Measurements from ENCODE around the gene INPP5E.
A peak's percentile ranks its signal among the peaks of the same experiment; 100 is the strongest.
"Not testable (repeated sequence)": the region's sequence is repeated elsewhere in the genome, so short reads cannot be mapped to it uniquely, and the experiment has no call there.

The INPP5E gene

DNA sequence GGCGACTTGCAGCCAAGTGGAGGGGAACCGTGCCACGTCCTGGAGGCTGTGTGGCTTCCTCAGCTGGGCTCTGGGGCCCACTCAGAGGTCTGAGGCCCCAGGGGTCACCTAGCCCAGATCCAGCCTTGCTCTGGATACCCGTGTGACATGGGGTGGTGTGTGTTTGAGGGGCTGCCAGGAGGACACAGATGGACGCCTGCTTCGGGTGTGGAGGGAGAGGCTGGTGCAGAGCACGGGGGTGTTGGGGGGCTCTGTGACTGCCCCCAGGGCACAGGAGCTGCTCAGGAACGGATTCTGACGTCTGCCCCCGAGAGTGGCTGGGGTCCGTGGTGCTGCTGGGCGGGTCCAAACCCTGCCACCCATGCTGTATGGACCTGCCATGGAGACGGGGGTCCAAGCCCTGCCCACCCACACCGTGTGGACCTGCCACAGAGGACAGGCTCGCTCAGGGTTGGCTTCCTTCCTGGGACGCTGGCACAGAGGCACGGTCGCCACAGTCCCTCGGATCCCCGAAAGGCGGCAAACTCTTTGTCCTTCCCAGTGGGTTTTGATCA is 10.5 kb downstream of the INPP5E start:
- ATAC-seq (no peak), DNase-seq (no peak)

DNA sequence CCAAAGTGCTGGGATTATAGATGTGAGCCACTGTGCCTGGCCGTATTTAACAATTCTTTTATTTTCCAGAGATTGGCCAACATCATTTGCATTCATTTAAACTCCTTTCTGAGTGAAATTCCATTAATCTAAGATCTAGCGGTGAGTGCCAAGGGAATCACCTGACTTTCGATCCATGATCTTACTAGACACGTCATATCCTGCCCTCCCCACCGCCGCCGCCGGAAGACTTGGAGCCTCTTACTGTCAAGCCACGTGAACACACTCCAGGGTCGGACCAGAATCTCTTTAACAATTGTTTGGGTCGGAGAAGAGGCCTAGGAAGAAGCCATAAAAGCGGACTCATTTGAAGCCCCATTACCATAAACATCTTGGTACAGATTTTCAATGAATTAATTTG is 12.9 kb downstream of the INPP5E start:
- ATAC-seq, result no peak
- no peak for DNase-seq

DNA sequence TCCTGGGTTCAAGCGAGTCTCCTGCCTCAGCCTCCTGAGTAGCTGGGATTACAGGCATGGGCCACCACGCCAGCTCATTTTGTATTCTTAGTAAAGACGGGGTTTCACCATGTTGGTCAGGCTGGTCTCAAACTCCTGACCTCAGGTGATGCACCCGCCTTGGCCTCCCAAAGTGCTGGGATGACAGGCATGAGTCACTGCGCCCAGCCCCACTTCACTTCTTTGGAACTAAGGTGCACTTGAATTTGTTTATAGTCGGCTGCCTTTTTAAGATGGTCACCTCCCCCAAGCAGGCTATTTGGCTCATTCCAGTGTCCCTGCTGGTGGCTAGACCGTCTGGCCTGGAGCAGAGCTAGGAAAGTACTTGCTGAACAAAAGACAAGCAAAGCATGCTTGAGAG is 14.3 kb downstream of the INPP5E start:
- not testable (repeated sequence) for DNase-seq, ATAC-seq

DNA sequence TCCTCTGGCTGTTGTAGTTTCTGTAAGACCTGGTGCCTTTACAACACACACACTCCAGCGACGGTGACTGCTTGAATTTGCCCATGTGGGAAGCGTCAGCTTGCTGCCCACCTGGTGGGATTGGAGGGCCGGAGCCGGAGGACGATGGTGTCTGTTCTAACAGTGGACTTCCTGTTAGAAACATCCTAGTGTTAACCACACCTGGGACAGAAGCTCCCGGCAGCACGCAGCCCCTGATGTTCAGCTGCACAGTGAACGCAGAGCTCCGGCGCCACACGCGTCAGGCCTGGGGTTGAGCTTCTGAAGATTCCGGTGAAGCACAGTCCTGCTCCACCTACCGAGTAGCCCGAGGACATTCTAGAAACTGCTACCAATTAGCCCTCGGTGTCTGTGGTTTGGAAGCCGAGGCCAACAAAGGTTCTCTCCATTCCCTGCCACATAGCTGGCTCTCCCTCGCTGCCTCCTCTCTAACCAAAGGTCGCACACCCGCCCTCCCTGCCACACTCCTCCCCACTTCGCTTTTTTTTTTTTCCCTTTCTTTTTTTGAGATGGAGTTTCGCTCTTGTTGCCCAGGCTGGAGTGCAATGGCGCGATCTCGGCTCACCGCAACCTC is 14.8 kb downstream of the INPP5E start:
- no peak for DNase-seq
- peak; percentile 6 for ATAC-seq

DNA sequence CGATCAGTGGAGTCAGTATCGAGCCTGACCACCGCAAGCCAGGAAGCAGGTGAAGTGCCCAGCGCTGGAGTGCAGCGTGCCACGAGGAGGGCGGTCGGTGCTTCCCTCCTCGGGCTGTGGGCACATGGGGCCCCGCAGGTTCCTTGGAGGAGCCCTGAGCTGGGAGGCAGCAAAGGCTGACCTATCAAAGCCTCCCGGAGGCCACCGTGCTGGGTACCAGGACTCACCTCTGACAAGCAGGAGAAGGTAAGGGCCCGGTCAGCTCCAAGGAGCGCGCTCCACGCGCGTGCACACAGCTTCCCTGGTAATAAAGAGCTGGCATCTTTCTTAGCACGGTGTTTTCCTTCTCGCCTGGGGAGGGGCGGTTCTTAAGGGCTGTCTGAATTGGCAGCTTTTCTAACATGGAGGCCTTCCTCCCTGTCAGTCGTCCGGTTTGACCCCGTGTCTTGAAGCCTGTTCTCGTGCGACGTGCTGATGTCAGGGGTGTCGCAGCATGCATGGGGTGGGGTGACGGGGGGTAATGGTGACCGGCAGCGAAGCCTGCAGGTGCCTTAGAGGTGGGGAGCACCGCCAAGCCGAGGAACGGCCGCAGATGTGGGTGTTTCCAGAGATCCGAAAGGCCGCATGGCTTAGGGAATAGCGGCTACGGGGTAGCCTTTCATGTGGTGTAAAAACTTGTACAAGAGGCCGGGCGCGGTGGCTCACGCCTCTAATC is 16.1 kb downstream of the INPP5E start:
- DNase-seq (no peak), ATAC-seq (no peak)

DNA sequence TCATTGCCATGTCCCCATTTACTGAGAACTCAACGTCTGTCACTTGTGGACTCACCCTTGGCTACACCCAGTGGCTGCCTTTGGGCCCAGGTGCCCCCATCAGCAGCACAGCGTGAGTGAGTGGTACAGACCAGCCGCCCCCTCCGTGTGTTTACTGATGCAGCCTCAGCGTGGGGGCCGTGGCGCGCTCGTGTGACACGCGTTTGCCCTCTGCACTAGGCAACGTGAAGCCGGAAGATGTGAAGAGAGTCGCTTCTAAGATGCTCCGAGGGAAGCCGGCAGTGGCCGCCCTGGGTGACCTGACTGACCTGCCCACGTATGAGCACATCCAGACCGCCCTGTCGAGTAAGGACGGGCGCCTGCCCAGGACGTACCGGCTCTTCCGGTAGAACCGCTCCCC is 16.8 kb downstream of the INPP5E start:
- ATAC-seq (no peak), DNase-seq (no peak)

DNA sequence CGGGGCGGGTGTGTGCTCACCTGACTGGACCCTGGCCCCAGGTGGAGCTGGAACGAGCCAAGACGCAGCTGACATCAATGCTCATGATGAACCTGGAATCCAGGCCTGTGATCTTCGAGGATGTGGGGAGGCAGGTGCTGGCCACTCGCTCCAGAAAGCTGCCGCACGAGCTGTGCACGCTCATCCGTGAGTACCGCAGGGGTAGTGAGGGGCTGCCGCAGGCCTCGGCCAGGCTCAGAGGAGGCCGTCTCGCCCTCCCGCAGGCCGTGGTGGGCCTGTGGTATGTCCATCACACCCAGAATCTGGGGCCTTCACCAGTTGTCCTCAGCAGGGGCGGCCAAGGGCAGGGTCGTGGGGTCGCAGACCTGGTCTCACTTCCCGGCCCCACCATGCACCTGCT is 17.9 kb downstream of the INPP5E start:
- DNase-seq, result no peak
- no peak for ATAC-seq

DNA sequence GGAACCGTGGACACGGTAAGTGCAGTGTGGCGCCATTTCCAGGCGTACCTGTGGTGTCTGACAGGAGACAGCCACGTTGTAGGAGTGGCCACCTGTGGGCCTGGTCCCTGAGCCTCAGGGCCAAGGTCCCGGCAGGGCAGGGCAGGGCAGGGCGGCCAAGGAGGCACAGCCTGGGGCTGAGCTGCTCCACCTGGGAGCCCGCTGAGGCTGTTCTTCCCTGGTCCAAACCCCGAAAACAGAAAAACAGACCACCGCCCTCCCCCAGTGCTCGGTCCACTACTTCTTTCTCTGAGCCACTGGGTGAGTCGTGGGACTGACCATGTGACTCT is 20.6 kb downstream of the INPP5E start:
- no peak for ATAC-seq
- no peak for DNase-seq

DNA sequence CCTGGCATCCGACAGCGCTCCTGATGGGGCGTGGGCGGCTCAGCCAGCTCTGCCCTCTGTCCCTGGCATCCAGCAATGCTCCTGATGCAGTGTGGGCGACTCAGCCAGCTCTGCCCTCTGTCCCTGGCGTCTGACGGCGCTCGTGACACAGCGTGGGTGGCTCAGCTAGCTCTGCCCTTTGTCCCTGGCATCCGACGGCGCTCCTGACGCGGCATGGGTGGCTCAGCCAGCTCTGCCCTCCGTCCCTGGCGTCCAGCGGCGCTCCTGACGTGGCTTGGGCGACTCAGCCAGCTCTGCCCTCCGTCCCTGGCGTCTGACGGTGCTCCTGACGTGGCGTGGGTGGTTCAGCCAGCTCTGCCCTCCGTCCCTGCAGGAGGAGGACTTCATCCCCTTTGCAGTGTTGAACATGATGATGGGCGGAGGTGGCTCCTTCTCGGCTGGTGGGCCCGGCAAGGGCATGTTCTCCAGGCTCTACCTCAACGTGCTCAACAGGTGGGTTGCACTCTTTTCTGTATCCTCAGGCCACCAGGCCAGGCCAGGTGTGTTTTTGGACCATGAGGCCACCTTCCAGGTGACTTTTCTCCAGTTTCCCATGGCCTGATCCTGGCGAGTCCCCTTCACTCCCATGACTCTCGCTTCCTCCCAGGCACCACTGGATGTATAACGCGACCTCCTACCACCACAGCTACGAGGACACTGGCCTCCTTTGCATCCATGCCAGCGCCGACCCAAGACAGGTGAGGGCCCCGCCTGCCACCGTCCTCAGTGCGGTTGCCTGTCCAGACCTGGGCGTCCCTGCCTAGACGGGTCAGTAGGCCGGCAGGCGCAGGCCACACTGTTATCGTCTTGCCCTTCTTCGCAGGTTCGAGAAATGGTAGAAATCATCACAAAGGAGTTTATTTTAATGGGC is 21.2 kb downstream of the INPP5E start:
- ATAC-seq, result no peak
- DNase-seq, result no peak

DNA sequence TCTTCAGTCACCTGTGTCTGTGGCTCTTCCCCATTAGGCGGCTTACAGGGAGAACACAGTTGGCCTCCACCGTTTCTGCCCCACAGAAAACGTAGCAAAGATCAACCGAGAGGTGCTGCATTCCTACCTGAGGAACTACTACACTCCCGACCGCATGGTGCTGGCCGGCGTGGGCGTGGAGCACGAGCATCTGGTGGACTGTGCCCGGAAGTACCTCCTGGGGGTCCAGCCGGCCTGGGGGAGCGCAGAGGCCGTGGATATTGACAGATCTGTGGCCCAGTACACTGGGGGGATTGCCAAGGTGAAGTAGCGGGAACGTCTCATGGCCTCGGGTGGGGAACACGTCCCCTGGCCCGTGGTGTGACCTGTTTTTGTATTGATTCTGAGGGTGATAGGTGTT is 22.7 kb downstream of the INPP5E start:
- ATAC-seq (no peak), DNase-seq (no peak)

DNA sequence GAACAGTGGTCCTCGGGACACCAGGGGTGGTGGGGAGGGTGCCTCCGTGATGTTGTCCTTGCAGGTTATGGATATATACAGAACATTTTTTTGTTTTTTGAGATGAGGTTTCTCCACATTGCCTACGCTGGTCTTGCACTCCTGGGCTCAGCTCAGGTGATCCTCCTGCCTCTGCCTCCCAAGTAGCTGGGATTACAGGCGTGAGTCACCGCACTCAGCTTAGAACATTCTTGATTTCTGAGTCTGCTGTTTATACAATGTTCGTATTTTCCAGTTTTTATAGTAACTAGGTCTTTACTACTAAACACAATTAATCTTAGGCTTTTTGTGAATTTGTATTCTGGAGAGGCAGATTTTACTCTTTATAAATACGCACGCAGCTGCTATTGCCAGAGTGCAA is 23.2 kb downstream of the INPP5E start:
- DNase-seq (no peak), ATAC-seq (no peak)

DNA sequence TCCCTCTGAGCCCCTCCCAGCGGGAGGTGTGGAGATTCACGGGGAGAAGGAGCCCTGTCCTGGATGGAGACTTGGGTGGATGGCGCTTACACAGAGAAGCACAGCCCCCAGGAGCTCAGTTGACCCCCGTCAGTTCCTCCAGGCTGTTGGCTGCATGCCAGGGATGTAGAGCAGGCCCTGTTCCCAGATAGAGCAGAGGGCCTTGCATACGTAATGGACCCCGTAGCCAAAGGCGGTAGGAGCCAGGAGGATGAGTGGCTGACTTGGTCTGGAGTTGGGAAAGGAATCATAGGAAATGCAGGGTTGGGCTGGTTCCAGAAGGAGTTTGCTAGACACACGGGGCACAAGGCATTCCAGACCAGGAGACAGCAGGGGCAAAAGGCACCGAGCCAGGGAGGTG is 26.7 kb downstream of the INPP5E start:
- DNase-seq (no peak), ATAC-seq (no peak)

DNA sequence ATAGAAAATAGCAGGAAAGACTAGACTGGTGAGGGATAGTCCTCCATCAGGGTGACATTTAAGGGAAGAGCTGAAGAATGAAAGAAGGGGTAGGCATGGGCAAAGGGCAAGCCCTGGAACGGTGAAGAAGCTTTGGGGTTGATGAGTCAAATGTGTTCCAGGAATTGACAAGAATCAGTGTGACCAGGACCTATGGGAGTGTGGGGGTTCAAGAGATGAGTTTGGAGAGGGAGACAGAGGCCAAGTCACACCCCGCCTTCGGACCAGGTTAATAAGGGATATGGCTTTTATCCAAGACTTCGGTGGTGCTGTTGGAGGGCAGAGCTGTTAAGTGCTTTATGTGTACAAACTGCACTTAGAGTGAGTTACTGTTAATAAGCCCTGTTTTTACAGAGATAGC is 28.3 kb downstream of the INPP5E start:
- DNase-seq (no peak), ATAC-seq (peak; percentile 19)

DNA sequence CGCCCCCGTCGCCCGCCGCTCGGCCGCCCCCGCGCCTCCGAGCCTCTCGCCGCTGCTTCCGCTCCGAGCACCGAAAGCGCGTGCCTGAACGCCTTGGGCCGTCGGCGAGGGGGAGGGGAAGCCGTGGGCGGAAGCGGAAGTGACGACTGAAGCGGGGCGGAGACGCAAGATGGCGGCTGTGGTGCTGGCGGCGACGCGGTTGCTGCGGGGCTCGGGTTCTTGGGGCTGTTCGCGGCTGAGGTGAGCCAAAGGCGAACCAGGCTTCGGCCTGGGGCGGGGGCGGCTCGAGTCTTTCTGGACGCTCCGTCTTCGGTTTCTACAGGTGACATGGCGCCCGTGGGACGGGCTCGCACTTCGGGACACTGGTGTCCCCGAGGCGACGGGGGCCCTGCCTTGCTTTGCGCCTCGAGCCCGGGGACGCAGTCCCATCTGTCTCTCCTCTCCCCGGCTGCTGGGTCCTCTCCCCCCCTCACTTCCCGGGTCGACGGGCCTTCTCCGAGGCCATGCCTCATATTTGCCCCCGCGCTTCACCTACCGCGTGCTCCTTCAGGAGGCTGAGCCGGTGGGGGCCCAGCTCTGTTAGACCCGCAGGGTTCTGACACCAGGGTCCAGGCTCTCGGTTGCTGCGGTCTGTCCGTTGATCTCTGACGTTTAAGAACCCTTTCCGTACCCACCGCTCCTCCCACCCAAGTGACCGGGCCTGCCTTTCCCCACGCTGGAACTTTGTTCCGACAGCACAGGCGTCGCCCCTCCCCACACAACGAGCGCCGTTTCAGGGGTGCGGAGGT is 29.0 kb downstream of the INPP5E start, which contains the start of the genes ENTR1 and PMPCA:
Gene ENTR1 (minus strand): TSS at position 115 of the 788 bp plus-strand sequence. CDS start 217 bp downstream, outside the sequence.
Gene PMPCA (plus strand): TSS at position 159 of the 788 bp plus-strand sequence. CDS start 11 bp downstream, at position 170.
- peak; percentile 59 for ATAC-seq
- DNase-seq, result peak; percentile 98

DNA sequence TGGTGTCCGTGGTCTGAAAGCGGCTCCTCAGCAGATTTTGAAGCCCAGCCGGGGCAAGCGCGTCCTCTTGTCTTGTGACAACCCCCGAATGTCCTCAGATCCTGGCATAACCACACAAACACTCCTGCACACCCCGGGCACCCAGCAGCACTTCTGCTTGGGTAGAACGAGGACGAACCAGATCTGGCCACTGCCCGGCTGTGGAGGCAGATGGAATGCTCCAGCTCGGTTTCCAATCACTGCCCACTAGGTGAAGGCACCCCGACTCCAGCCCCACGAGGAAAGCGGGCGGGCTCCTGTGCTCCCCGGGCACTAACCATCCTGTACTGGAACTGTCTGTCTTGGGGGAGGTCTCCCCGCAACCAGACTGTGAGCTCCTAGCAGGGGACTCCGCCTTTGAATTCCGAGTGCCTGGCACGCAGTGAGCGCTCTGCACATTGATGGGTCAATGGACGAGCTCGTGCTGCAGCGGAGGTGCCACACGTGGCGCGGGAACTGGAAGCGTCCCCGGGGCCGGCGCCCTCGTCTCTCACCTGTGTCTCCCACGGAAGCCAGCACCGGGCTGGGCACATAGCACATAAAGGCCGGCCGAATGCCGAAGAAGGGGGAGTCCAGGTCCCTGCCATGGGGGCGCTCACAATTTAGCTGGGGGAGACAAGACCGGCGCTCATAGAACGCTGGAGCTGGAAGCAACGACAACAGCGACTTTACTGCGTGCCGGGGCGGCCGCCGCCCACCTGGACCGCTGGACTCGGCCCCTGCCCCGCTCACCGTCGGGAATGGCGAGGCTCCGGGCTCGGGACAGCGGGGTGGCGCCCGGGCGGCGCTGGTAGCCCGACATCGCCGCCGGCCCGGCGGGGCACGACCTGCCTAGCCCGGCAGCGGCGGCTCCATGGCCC is 29.8 kb downstream of the INPP5E start:
- ATAC-seq, result peak; percentile 24
- DNase-seq, result peak; percentile 49

DNA sequence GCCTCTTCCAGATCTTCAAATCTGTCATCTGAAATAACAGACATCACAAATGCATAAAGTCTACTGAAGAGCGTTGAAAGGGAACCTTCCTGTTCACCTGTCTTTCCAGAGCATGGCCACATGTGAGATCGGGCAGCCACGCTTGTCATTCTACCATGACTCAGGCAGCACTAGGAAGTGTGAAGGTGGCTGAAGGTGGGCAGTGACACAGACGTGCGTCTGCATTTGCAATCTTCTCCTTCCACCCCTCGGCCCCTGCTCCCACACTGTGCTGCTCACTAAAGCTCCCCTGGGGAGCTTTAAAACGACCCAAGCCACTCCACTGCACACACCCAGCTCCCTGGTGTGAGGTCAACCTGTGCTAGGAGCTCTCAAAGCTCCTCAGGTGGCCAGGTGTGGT is 31.7 kb downstream of the INPP5E start:
- no peak for ATAC-seq
- no peak for DNase-seq

DNA sequence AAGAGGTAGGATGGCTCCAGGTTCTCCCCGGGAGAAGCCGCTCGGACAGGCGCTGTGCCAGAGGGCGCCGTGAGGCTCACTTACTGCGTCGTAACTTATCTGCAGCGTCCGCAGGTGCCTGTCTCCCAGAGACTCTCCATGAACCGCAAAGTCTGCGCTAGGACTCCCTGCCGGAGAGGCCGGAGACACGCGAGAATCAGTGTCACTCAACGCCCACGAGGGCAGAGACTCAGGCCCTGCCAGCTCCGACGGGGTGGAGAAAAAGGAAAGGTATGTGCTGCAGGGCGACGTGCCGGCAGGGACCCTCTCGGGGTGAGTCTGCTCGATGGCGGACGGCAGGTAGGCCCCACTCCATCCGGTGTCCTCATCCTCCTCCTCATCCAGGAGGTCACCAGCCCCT is 32.6 kb downstream of the INPP5E start:
- ATAC-seq, result not testable (repeated sequence)

DNA sequence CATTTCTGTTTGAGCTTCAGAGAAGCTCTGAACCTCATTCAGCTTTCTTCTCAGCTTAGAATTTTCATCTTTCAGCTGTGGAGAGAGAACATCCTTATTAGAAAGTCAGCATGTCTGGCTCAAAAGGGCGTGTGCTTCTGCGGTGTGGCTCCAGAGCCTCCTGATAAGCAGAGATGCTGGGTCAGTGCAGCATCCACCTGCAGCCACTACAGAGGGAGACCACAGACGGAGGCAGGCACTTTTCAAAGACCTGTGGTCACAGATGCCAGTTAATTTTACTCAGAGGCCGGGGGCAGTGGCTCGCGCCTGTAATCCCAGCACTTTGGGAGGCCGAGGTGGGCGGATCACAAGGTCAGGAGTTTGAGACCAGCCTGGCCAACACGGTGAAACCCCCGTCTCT is 33.7 kb downstream of the INPP5E start:
- not testable (repeated sequence) for ATAC-seq, DNase-seq

More for the DNA sequence above, 32.6 kb downstream of the INPP5E start:
- DNase-seq, result not testable (repeated sequence)

DNA sequence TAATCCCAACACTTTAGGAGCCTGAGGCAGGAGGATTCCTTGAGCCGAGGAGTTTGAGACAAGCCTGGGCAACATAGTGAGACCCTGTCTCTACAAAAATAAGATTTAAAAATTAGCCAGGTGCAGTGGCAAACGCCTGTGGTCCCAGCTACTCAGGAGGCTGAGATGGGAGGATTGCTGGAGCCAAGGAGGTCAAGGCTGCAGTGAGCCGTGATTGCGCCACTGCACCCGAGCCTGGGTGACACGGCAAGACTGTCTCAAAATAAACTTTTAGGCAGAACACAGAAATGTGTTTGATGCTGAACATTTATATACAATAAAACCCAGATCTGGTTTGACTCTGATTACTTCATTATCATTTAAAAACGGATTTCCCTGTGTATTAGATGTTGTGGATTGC is 34.2 kb downstream of the INPP5E start:
- ATAC-seq (no peak), DNase-seq (no peak)

DNA sequence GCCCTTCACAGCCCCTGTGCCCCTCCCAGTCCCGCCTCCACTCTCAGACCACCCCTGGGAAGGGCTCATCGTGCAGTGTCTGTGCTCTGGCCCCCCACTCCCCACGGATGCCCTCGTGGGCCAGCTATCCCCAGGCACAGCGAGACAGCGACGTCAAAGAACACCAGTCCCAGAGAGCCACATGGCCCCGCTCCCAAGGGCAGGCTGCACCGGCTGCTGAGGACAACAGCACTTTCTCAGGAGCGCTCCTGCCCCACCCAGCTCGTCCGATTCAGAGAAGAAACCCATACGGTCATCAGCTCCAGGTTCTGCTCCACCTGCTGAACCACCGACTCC is 34.9 kb downstream of the INPP5E start:
- peak; percentile 25 for DNase-seq
- no peak for ATAC-seq

Data from stimulated activated naive CD8-positive, alpha-beta T cell treated with anti-CD3 and anti-CD28 coated beads, Interleukin-15, Interleukin-2, amounts not matched to agents 100 U/mL and 50 U/mL, for 24 hours (primary cell).